ENCODE results near the gene PRKCZ. TPM values are rescaled to one million over a fixed set of nuclear protein-coding genes. Genes with fewer than 3 reads are reported as not detected.

Gene PRKCZ
- total and polyA plus RNA-seq, 2 of the 4 experiments (the other 2 are of a cell fraction): 2.0 to 3.5 TPM

- Histone ChIP-seq H2BK20ac (ENCODE audit: low read depth, low read length) (no peak overlapping the region), H2AK5ac (ENCODE audit: low read depth, low read length) (no peak overlapping the region), H4K5ac (ENCODE audit: low read depth, low read length) (no peak overlapping the region), H3K4ac (ENCODE audit: low read depth, low read length) (no peak overlapping the region), H3K23ac (ENCODE audit: low read depth, low read length) (no peak overlapping the region), H4K91ac (ENCODE audit: insufficient read depth, low read depth, low read length) (no peak overlapping the region), H3K27ac (ENCODE audit: insufficient read depth, low read length) (no peak overlapping the region), H3K14ac (replicated peaks; ENCODE audit: low read depth, low read length) (no peak overlapping the region), H2AFZ (replicated peaks; ENCODE audit: low read length, poor library complexity) (no peak overlapping the region), H3K18ac (ENCODE audit: low read depth, low read length) (no peak overlapping the region), H3K79me1 (ENCODE audit: low read depth in 1 of 2, low read length in 2 of 2) (peaks cover 9 to 36% of the 10 kb centered on the region in 2 experiments), H3K9me3 (ENCODE audit: control insufficient read depth, insufficient read depth, low read length) (no peaks in the 10 kb centered on the region), H2AK9ac (replicated peaks; ENCODE audit: low read depth, low read length, poor library complexity) (no peak overlapping the region), H3K4me2 (ENCODE audit: low read depth, low read length) (no peak overlapping the region), H3K9ac (ENCODE audit: low read depth, low read length) (no peak overlapping the region), H3K36me3 (ENCODE audit: control insufficient read depth, insufficient read depth, low read length) (peaks cover 9% of the 10 kb centered on the region; the same call in 1 of the 2 replicates), H2BK5ac (ENCODE audit: low read depth, low read length, poor library complexity, severe bottlenecking) (no peak overlapping the region), H4K8ac (ENCODE audit: low read depth in 2 of 2, low read length in 2 of 2) (no peak overlapping the region), H3K56ac (ENCODE audit: extremely low read depth, insufficient read depth, low read length) (no peak overlapping the region), H2BK120ac (ENCODE audit: low read depth, low read length) (no peak overlapping the region), H3K9me1 (ENCODE audit: insufficient read depth, low read length) (0 out of 2 replicates have a peak, but pooled peaks cover 2% of the 10 kb centered on the region), H2BK15ac (ENCODE audit: low read depth, low read length) (no peak overlapping the region), H4K20me1 (ENCODE audit: insufficient read depth, low read length) (0 out of 2 replicates have a peak, but pooled peaks cover 12% of the 10 kb centered on the region), H3K4me3 (ENCODE audit: insufficient read depth, low read depth, low read length) (no peak overlapping the region), H3K27me3 (ENCODE audit: control insufficient read depth, insufficient read depth, low read length) (no peaks in the 10 kb centered on the region), H3K4me1 (ENCODE audit: control insufficient read depth, insufficient read depth, low read length) (peaks cover 22% of the 10 kb centered on the region)
- in situ Hi-C loops (cut with MboI; ENCODE audit: low sequenced_read_pairs) (loop anchor here (25.0 kb wide), 1 partner anchor 350 kb away; the partner anchor contains the start of genes HES5 and PANK4), intact Hi-C loops (cut with micrococcal nuclease) (no loop called here), dilution Hi-C loops (cut with HindIII; ENCODE audit: low sequenced_read_pairs, unreplicated experiment) (no loop called here)
- no peak for TF ChIP-seq MAFK (IDR thresholded peaks at IDR 0.05; ENCODE audit: low read depth, low read length)
- TF ChIP-seq RAD21 (IDR thresholded peaks at IDR 0.05; ENCODE audit: low read length): no peak
- TF ChIP-seq ELK1 (IDR thresholded peaks at IDR 0.05; ENCODE audit: borderline replicate concordance, low read depth, low read length): no peak
- no peak for TF ChIP-seq MXI1 (IDR thresholded peaks at IDR 0.05; ENCODE audit: borderline replicate concordance, low read depth, low read length)
- no peak for TF ChIP-seq SMC3 (IDR thresholded peaks at IDR 0.05; ENCODE audit: low read depth, low read length)
- no peak for TF ChIP-seq CTCF (conservative IDR thresholded peaks at IDR 0.05; ENCODE audit: low read depth, low read length)
- TF ChIP-seq FOS (IDR thresholded peaks at IDR 0.05; ENCODE audit: low read depth, low read length): no peak
- no peak for ATAC-seq (ENCODE audit: low read depth)
- POLR2A ChIA-PET (ENCODE audit: unreplicated experiment): no interaction called here
- DNase-seq: no peak
- CTCF ChIA-PET: no interaction called here
- no TSS peak for BruUV-seq (replicated peaks)
- 90% methylated on average over 4 of the region's 13 CpGs; no CpG with 5 or more reads in 1 of the 2 experiments for WGBS, 2 experiments (ENCODE audit: extremely low coverage in 2 of 2, insufficient read length in 1 of 2)
These were observed 137.4 kb downstream of the PRKCZ start for GRCh38 chr1:2187619-2188018.
